Measurements from ENCODE around the gene TOX3. TPM values are rescaled to one million over a fixed set of nuclear protein-coding genes. Genes with fewer than 3 reads are reported as not detected.

Gene TOX3
- total RNA-seq, 1 experiment from 2014 or later, result 20.2 TPM

DNA sequence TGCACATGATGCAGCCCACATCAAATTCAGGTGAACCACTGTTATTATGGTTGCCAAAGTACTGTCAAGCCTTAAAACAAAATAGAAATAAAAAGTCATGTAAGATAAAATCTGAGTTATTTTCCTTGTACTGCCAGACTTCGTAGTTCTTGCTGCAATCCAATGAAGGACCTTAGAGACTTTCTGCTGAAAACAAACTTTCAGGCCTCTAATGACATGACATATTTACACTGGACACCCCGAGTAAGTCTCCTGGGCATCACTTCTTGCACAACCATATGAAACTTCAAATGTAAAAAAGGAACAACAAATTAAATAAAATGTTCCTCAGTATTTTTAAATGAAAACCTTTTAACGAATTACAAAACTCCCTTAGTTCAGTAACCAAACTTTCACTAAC is 66.7 kb downstream of the TOX3 start:
- Mint-ChIP-seq H3K27me3 (ENCODE audit: low read depth) (no peaks in the 10 kb centered on the region), H3K4me1 (peaks cover 30% of the 10 kb centered on the region), H3K4me3 (no peak overlapping the region), H3K27ac (no peak overlapping the region), H3K9me3 (no peaks in the 10 kb centered on the region), H3K36me3 (no peaks in the 10 kb centered on the region)
- ATAC-seq (no peak), DNase-seq (ENCODE audit: low spot score) (no peak)
- ChIA-PET CTCF (no interaction called here), POLR2A (no interaction called here)
- TF ChIP-seq, protein P1, sequence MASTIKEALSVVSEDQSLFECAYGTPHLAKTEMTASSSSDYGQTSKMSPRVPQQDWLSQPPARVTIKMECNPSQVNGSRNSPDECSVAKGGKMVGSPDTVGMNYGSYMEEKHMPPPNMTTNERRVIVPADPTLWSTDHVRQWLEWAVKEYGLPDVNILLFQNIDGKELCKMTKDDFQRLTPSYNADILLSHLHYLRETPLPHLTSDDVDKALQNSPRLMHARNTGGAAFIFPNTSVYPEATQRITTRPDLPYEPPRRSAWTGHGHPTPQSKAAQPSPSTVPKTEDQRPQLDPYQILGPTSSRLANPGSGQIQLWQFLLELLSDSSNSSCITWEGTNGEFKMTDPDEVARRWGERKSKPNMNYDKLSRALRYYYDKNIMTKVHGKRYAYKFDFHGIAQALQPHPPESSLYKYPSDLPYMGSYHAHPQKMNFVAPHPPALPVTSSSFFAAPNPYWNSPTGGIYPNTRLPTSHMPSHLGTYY (CRISPR knock-in tag; IDR thresholded peaks at IDR 0.05), result no peak
- TF ChIP-seq RELA (CRISPR knock-in tag; IDR thresholded peaks at IDR 0.05; ENCODE audit: borderline replicate concordance) (no peak), GTF2I (CRISPR knock-in tag; conservative IDR thresholded peaks at IDR 0.05) (no peak), ZNF219 (CRISPR knock-in tag; IDR thresholded peaks at IDR 0.05; ENCODE audit: borderline replicate concordance) (no peak), ZNF138 (CRISPR knock-in tag; conservative IDR thresholded peaks at IDR 0.05) (no peak), GABPB1 (CRISPR knock-in tag; IDR thresholded peaks at IDR 0.05) (no peak), ZNF423 (CRISPR knock-in tag; IDR thresholded peaks at IDR 0.05) (no peak)
- TF ChIP-seq, protein P2, sequence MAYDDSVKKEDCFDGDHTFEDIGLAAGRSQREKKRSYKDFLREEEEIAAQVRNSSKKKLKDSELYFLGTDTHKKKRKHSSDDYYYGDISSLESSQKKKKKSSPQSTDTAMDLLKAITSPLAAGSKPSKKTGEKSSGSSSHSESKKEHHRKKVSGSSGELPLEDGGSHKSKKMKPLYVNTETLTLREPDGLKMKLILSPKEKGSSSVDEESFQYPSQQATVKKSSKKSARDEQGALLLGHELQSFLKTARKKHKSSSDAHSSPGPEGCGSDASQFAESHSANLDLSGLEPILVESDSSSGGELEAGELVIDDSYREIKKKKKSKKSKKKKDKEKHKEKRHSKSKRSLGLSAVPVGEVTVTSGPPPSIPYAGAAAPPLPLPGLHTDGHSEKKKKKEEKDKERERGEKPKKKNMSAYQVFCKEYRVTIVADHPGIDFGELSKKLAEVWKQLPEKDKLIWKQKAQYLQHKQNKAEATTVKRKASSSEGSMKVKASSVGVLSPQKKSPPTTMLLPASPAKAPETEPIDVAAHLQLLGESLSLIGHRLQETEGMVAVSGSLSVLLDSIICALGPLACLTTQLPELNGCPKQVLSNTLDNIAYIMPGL (CRISPR knock-in tag; IDR thresholded peaks at IDR 0.05), result no peak
- TF ChIP-seq, protein P3, sequence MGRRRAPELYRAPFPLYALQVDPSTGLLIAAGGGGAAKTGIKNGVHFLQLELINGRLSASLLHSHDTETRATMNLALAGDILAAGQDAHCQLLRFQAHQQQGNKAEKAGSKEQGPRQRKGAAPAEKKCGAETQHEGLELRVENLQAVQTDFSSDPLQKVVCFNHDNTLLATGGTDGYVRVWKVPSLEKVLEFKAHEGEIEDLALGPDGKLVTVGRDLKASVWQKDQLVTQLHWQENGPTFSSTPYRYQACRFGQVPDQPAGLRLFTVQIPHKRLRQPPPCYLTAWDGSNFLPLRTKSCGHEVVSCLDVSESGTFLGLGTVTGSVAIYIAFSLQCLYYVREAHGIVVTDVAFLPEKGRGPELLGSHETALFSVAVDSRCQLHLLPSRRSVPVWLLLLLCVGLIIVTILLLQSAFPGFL (CRISPR knock-in tag; IDR thresholded peaks at IDR 0.05; ENCODE audit: borderline replicate concordance), result no peak
- TF ChIP-seq, protein P4, sequence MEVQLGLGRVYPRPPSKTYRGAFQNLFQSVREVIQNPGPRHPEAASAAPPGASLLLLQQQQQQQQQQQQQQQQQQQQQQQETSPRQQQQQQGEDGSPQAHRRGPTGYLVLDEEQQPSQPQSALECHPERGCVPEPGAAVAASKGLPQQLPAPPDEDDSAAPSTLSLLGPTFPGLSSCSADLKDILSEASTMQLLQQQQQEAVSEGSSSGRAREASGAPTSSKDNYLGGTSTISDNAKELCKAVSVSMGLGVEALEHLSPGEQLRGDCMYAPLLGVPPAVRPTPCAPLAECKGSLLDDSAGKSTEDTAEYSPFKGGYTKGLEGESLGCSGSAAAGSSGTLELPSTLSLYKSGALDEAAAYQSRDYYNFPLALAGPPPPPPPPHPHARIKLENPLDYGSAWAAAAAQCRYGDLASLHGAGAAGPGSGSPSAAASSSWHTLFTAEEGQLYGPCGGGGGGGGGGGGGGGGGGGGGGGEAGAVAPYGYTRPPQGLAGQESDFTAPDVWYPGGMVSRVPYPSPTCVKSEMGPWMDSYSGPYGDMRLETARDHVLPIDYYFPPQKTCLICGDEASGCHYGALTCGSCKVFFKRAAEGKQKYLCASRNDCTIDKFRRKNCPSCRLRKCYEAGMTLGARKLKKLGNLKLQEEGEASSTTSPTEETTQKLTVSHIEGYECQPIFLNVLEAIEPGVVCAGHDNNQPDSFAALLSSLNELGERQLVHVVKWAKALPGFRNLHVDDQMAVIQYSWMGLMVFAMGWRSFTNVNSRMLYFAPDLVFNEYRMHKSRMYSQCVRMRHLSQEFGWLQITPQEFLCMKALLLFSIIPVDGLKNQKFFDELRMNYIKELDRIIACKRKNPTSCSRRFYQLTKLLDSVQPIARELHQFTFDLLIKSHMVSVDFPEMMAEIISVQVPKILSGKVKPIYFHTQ (CRISPR knock-in tag; IDR thresholded peaks at IDR 0.05), result no peak

DNA sequence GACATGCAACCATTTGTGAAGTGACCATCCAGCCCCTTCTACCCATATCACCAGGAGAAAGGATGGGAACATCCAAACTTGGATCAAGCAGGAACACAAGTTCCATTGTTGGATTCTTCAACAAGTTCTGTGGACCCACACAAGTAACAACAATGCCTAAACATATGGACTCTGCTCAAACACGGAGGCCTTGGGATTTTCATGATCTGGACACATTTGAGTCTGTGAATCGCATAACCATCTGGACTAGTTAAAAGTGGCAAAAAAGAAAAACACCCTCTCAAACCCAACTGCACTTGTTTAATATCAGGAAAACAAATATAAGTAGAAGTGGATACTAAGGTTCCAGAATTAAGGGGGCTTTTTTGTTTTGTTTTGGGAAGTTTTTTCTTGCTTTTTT is 70.8 kb downstream of the TOX3 start:
- H3K4me3 Mint-ChIP-seq, result no peak overlapping the region
- ATAC-seq (no peak), DNase-seq (ENCODE audit: low spot score) (no peak)
- peaks cover 18% of the 10 kb centered on the region for H3K9me3 Mint-ChIP-seq
- peaks cover 49% of the 10 kb centered on the region for H3K4me1 Mint-ChIP-seq
- no peak overlapping the region for H3K27ac Mint-ChIP-seq
- ChIA-PET POLR2A (no interaction called here), CTCF (no interaction called here)
- no peaks in the 10 kb centered on the region for H3K27me3 Mint-ChIP-seq (ENCODE audit: low read depth)
- H3K36me3 Mint-ChIP-seq, result peaks cover 15% of the 10 kb centered on the region
- TF ChIP-seq, protein P5, sequence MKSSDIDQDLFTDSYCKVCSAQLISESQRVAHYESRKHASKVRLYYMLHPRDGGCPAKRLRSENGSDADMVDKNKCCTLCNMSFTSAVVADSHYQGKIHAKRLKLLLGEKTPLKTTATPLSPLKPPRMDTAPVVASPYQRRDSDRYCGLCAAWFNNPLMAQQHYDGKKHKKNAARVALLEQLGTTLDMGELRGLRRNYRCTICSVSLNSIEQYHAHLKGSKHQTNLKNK (CRISPR knock-in tag; IDR thresholded peaks at IDR 0.05), result no peak
- TF ChIP-seq, protein P6, sequence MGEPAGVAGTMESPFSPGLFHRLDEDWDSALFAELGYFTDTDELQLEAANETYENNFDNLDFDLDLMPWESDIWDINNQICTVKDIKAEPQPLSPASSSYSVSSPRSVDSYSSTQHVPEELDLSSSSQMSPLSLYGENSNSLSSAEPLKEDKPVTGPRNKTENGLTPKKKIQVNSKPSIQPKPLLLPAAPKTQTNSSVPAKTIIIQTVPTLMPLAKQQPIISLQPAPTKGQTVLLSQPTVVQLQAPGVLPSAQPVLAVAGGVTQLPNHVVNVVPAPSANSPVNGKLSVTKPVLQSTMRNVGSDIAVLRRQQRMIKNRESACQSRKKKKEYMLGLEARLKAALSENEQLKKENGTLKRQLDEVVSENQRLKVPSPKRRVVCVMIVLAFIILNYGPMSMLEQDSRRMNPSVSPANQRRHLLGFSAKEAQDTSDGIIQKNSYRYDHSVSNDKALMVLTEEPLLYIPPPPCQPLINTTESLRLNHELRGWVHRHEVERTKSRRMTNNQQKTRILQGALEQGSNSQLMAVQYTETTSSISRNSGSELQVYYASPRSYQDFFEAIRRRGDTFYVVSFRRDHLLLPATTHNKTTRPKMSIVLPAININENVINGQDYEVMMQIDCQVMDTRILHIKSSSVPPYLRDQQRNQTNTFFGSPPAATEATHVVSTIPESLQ (CRISPR knock-in tag; IDR thresholded peaks at IDR 0.05), result no peak
- TF ChIP-seq GTF2I (CRISPR knock-in tag; conservative IDR thresholded peaks at IDR 0.05) (no peak), MYBL2 (CRISPR knock-in tag; IDR thresholded peaks at IDR 0.05) (no peak), IRF2 (CRISPR knock-in tag; IDR thresholded peaks at IDR 0.05; ENCODE audit: borderline replicate concordance, low read depth) (no peak), ATF1 (CRISPR knock-in tag; IDR thresholded peaks at IDR 0.05) (no peak)
- TF ChIP-seq, protein P7, sequence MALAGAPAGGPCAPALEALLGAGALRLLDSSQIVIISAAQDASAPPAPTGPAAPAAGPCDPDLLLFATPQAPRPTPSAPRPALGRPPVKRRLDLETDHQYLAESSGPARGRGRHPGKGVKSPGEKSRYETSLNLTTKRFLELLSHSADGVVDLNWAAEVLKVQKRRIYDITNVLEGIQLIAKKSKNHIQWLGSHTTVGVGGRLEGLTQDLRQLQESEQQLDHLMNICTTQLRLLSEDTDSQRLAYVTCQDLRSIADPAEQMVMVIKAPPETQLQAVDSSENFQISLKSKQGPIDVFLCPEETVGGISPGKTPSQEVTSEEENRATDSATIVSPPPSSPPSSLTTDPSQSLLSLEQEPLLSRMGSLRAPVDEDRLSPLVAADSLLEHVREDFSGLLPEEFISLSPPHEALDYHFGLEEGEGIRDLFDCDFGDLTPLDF (CRISPR knock-in tag; IDR thresholded peaks at IDR 0.05), result no peak
- TF ChIP-seq, protein P8, sequence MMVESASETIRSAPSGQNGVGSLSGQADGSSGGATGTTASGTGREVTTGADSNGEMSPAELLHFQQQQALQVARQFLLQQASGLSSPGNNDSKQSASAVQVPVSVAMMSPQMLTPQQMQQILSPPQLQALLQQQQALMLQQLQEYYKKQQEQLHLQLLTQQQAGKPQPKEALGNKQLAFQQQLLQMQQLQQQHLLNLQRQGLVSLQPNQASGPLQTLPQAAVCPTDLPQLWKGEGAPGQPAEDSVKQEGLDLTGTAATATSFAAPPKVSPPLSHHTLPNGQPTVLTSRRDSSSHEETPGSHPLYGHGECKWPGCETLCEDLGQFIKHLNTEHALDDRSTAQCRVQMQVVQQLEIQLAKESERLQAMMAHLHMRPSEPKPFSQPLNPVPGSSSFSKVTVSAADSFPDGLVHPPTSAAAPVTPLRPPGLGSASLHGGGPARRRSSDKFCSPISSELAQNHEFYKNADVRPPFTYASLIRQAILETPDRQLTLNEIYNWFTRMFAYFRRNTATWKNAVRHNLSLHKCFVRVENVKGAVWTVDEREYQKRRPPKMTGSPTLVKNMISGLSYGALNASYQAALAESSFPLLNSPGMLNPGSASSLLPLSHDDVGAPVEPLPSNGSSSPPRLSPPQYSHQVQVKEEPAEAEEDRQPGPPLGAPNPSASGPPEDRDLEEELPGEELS (CRISPR knock-in tag; IDR thresholded peaks at IDR 0.05), result no peak

Measured in WTC11 (cell line).